OCI-LY7 (cell line): ENCODE results near the gene NR2F2. TPM values are rescaled to one million over a fixed set of nuclear protein-coding genes. Genes with fewer than 3 reads are reported as not detected.

Experiments
- BruUV-seq: library from RNA; stranded (reverse); fragments of 400-500 nt; replicated peaks from 2 replicates; lab custom pipeline; 2021; lab: Mats Ljungman, UMichigan
- CTCF ChIA-PET: fragments of 300-600 bp; sonication (Branson Sonifier 250); formaldehyde crosslinking; loops from one replicate; lab custom pipeline; 2022; ENCODE audit warnings: antibody characterized with exemption; ENCODE audit not compliant: unreplicated experiment; lab: Charles Lee
- POLR2A ChIA-PET: fragments of 300-600 bp; sonication (Branson Sonifier 250); formaldehyde crosslinking; loops from one replicate; lab custom pipeline; 2022; ENCODE audit warnings: antibody characterized with exemption; lab: Charles Lee
- DNase-seq: peaks from one replicate; pipeline ENCODE4 v3.0.0-alpha.2; 2015; ENCODE audit warnings: low spot score
- H2AFZ ChIP-seq: fragments of 200-600 bp; sonication (generic), shearing (Covaris generic); 2 replicates; pipeline ENCODE4 v1.6.1; 2014; ENCODE audit warnings: mild to moderate bottlenecking, antibody characterized with exemption, low read length, moderate library complexity
- H3K27ac ChIP-seq: fragments of 200-600 bp; sonication (generic); 2 replicates; pipeline ENCODE4 v1.5.1; 2014; ENCODE audit warnings: mixed run types, low read depth, mild to moderate bottlenecking, moderate library complexity, low read length, inconsistent platforms; ENCODE audit not compliant: poor library complexity, severe bottlenecking
- H3K36me3 ChIP-seq: fragments of 200-600 bp; sonication (generic); 2 replicates; pipeline ENCODE4 v1.6.1; 2014; ENCODE audit warnings: mild to moderate bottlenecking, antibody characterized with exemption, low read length, moderate library complexity, mixed read lengths; ENCODE audit not compliant: insufficient read depth
- H3K4me1 ChIP-seq: fragments of 200-600 bp; sonication (generic); 2 replicates; pipeline ENCODE4 v1.5.1; 2014; ENCODE audit warnings: mild to moderate bottlenecking, low read length; ENCODE audit not compliant: insufficient read depth, poor library complexity, severe bottlenecking
- H3K4me2 ChIP-seq: fragments of 200-600 bp; sonication (generic); 2 replicates; pipeline ENCODE4 v1.6.1; 2014; ENCODE audit warnings: mild to moderate bottlenecking, low read length
- H3K4me3 ChIP-seq: fragments of 200-600 bp; sonication (generic); 2 replicates; pipeline ENCODE4 v1.5.1; 2014; ENCODE audit warnings: mild to moderate bottlenecking, low read depth, low read length; ENCODE audit not compliant: poor library complexity, severe bottlenecking
- H3K79me2 ChIP-seq: fragments of 200-600 bp; sonication (generic); 2 replicates; pipeline ENCODE4 v1.6.1; 2016; ENCODE audit warnings: low read depth, mild to moderate bottlenecking, low read length, moderate library complexity, mixed read lengths; ENCODE audit not compliant: insufficient read depth
- H3K9me2 ChIP-seq: fragments of 200-600 bp; sonication (generic); 2 replicates; pipeline ENCODE4 v1.6.1; 2016; ENCODE audit warnings: mild to moderate bottlenecking, low read length, mixed read lengths; ENCODE audit not compliant: insufficient read depth
- H3K9me3 ChIP-seq: fragments of 200-600 bp; sonication (generic); 2 replicates; pipeline ENCODE4 v1.6.1; 2014; ENCODE audit warnings: mild to moderate bottlenecking, mixed run types, low read length, mixed read lengths
- H4K20me1 ChIP-seq: fragments of 200-600 bp; sonication (generic); 2 replicates; pipeline ENCODE4 v1.6.1; 2014; ENCODE audit warnings: mild to moderate bottlenecking, antibody characterized with exemption, low read length, moderate library complexity, mixed read lengths; ENCODE audit not compliant: insufficient read depth
- CTCF ChIP-seq: fragments of 200-600 bp; sonication (generic); conservative IDR thresholded peaks from 2 replicates; pipeline ENCODE4 v1.5.1; 2014; ENCODE audit warnings: mild to moderate bottlenecking, antibody characterized with exemption, low read length, moderate library complexity, mixed read lengths
- EZH2phosphoT487 ChIP-seq: fragments of 200-600 bp; sonication (generic); IDR thresholded peaks from 2 replicates; pipeline ENCODE4 v1.6.1; 2018; ENCODE audit warnings: low read depth, borderline replicate concordance, mild to moderate bottlenecking, mixed run types, antibody characterized with exemption, low read length, moderate library complexity, mixed read lengths
- intact Hi-C: fragments of 100-400 bp; cut with micrococcal nuclease; formaldehyde crosslinking; loops from one replicate; pipeline ENCODE4 v1.10.0; 2022; ENCODE audit not compliant: unreplicated experiment
- total RNA-seq, 2 experiments: library from RNA; depleted of rRNA in 1 of 2; stranded (reverse); fragments of >200 nt in 1 of 2; shearing (Covaris generic) in 1 of 2; gene quantifications; 2 replicates each; pipeline ENCODE4 v1.2.3, GENCODE V29; 2014 to 2022

NR2F2 gene
- total RNA-seq, 2 experiments from 2014 or later = not detected

GRCh38 chr15:96327155-96327741 lies 3.3 kb upstream of the NR2F2 start:
- TF ChIP-seq EZH2phosphoT487 = no peak
- peak; percentile 57 for TF ChIP-seq CTCF
- intact Hi-C loops = no loop called here
- POLR2A ChIA-PET = interaction anchor here (1.1 kb wide), 1 partner anchor 55 kb away, joined by 3 read pairs; no protein-coding TSS in a partner anchor

GRCh38 chr15:96328181-96328876 lies 2.2 kb upstream of the NR2F2 start:
- BruUV-seq = no TSS peak
- no peak overlapping the region for H2AFZ ChIP-seq
- no peak overlapping the region for H3K4me2 ChIP-seq
- TF ChIP-seq CTCF (no peak), EZH2phosphoT487 (no peak)
- no peaks in the 10 kb centered on the region for H4K20me1 ChIP-seq
- intact Hi-C loops = no loop called here
- no peaks in the 10 kb centered on the region for H3K79me2 ChIP-seq
- ChIA-PET CTCF (no interaction called here), POLR2A (no interaction called here)
- no peak overlapping the region for H3K4me3 ChIP-seq
- H3K27ac ChIP-seq = no peak overlapping the region
- no peaks in the 10 kb centered on the region for H3K4me1 ChIP-seq
- no peak for DNase-seq
- H3K36me3 ChIP-seq = no peaks in the 10 kb centered on the region
- H3K9me3 ChIP-seq = no peaks in the 10 kb centered on the region
- no peaks in the 10 kb centered on the region for H3K9me2 ChIP-seq

More at GRCh38 chr15:96327155-96327741, 3.3 kb upstream of the NR2F2 start:
- no TSS peak for BruUV-seq
- H3K9me3 ChIP-seq = no peaks in the 10 kb centered on the region
- CTCF ChIA-PET = no interaction called here
- no peak overlapping the region for H3K27ac ChIP-seq
- H3K4me1 ChIP-seq = no peaks in the 10 kb centered on the region
- no peaks in the 10 kb centered on the region for H4K20me1 ChIP-seq
- no peak overlapping the region for H3K4me3 ChIP-seq
- H3K36me3 ChIP-seq = no peaks in the 10 kb centered on the region
- H3K9me2 ChIP-seq = no peaks in the 10 kb centered on the region
- no peak overlapping the region for H2AFZ ChIP-seq
- H3K79me2 ChIP-seq = no peaks in the 10 kb centered on the region
- peak; percentile 5 for DNase-seq
- no peak overlapping the region for H3K4me2 ChIP-seq

GRCh38 chr15:96328877-96329195 lies 1.7 kb upstream of the NR2F2 start:
- Histone ChIP-seq H3K79me2 (no peaks in the 10 kb centered on the region), H3K27ac (no peak overlapping the region), H3K4me2 (no peak overlapping the region), H3K9me2 (no peaks in the 10 kb centered on the region), H3K4me3 (no peak overlapping the region), H3K9me3 (no peaks in the 10 kb centered on the region), H4K20me1 (no peaks in the 10 kb centered on the region), H3K4me1 (no peaks in the 10 kb centered on the region), H3K36me3 (no peaks in the 10 kb centered on the region), H2AFZ (no peak overlapping the region)
- BruUV-seq = no TSS peak
- ChIA-PET POLR2A (interaction anchor here (0.6 kb wide), 1 partner anchor 19 kb away, joined by 3 read pairs; no protein-coding TSS in a partner anchor), CTCF (no interaction called here)
- intact Hi-C loops = no loop called here
- TF ChIP-seq EZH2phosphoT487 (no peak), CTCF (no peak)
- DNase-seq = no peak
